ENCODE data around the gene ZNF208.
"Not testable (repeated sequence)": the region's sequence is repeated elsewhere in the genome, so short reads cannot be mapped to it uniquely, and the experiment has no call there.

Gene ZNF208

DNA sequence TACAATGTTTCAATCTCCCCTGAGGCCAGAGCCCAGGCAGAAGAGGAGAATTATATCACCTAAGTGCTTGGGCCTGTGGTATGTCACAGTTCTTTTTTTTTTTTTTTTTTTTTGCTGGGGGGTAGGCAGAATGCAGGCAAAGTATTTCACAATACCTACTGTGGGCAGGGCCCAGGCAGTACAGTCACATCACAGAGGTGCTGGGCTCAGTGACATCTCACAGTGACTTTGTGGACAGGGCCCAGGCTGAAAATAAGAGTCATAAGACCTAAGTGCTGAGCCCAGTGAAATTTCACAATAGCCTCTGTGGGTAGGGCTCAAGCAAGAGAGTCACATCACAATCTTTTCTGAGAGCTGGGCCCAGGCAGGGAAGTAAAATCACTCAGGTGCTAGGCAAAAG lies 15.9 kb upstream of the ZNF208 start:
- no peak for DNase-seq (ENCODE audit: low spot score)
- H4K91ac ChIP-seq (ENCODE audit: low read depth, low read length, poor library complexity): no peak overlapping the region
- no peak overlapping the region for H2AFZ ChIP-seq (ENCODE audit: low read length)
- H3K79me1 ChIP-seq (ENCODE audit: low read depth, low read length): no peaks in the 10 kb centered on the region
- H3K14ac ChIP-seq (ENCODE audit: low read length): no peak overlapping the region
- H3K4me2 ChIP-seq (ENCODE audit: insufficient read depth, low read length, poor library complexity, severe bottlenecking): no peak overlapping the region
- peaks cover 0 to 14% of the 10 kb centered on the region in 2 donors for H3K9me3 ChIP-seq (replicated peaks in 1 of 2; ENCODE audit: control insufficient read depth in 2 of 2, insufficient read depth in 1 of 2, low read depth in 1 of 2, low read length in 2 of 2)
- H4K8ac ChIP-seq (ENCODE audit: low read depth, low read length): no peak overlapping the region
- no peak overlapping the region for H3K4me3 ChIP-seq (ENCODE audit: low read length in 2 of 2)
- no peaks in the 10 kb centered on the region for H3K4me1 ChIP-seq (ENCODE audit: control insufficient read depth in 2 of 2, insufficient read depth in 1 of 2, low read depth in 1 of 2, low read length in 2 of 2)
- H3K27ac ChIP-seq (replicated peaks; ENCODE audit: low read length): no peak overlapping the region
- no peak overlapping the region for H2BK15ac ChIP-seq (ENCODE audit: low read length)
- H3K23ac ChIP-seq (ENCODE audit: low read depth, low read length, poor library complexity): no peak overlapping the region
- H3K18ac ChIP-seq (ENCODE audit: low read length): no peak overlapping the region
- H3K27me3 ChIP-seq (ENCODE audit: control insufficient read depth in 3 of 3, insufficient read depth in 3 of 3, low read depth in 1 of 3, low read length in 3 of 3): no peaks in the 10 kb centered on the region
- H3K9ac ChIP-seq (ENCODE audit: low read depth, low read length, poor library complexity): no peak overlapping the region
- no peak overlapping the region for H2BK120ac ChIP-seq (ENCODE audit: low read depth, low read length)
- H2BK12ac ChIP-seq (ENCODE audit: low read length): no peak overlapping the region
- no peak overlapping the region for H3K4ac ChIP-seq (ENCODE audit: low read length)
- no peak overlapping the region for H2AK5ac ChIP-seq (ENCODE audit: low read depth, low read length)
- no peak overlapping the region for H2BK5ac ChIP-seq (ENCODE audit: low read length)
- no peaks in the 10 kb centered on the region for H3K36me3 ChIP-seq (replicated peaks in 1 of 2; ENCODE audit: control insufficient read depth in 2 of 2, insufficient read depth in 2 of 2, low read length in 2 of 2)

DNA sequence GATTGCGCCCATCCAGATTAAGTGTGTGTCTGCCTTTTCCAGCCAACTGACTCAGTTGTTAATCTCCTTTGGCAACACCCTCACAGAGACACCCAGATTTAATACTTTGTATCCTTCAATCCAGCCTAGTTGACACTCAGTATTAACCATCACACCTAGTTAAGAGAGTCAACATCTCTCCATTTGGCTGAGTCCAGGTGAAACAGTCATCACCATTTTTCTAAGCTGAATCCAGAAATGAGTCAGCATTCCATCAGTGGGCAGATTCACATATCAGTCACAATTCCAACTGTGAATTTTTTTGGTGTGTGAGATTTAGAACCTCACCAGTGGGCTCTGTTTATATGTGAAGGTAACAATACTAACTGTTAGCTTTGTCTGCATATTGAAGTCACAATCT lies 14.8 kb upstream of the ZNF208 start:
- H3K27ac ChIP-seq (replicated peaks; ENCODE audit: low read length); H3K23ac ChIP-seq (ENCODE audit: low read depth, low read length, poor library complexity); H3K4me1 ChIP-seq (ENCODE audit: control insufficient read depth in 2 of 2, insufficient read depth in 1 of 2, low read depth in 1 of 2, low read length in 2 of 2); H3K27me3 ChIP-seq (ENCODE audit: control insufficient read depth in 3 of 3, insufficient read depth in 3 of 3, low read depth in 1 of 3, low read length in 3 of 3); H2BK5ac ChIP-seq (ENCODE audit: low read length); H2AFZ ChIP-seq (ENCODE audit: low read length); H4K91ac ChIP-seq (ENCODE audit: low read depth, low read length, poor library complexity); H4K8ac ChIP-seq (ENCODE audit: low read depth, low read length); H2BK120ac ChIP-seq (ENCODE audit: low read depth, low read length); DNase-seq (ENCODE audit: low spot score); H2BK15ac ChIP-seq (ENCODE audit: low read length); H3K9ac ChIP-seq (ENCODE audit: low read depth, low read length, poor library complexity); H3K4me2 ChIP-seq (ENCODE audit: insufficient read depth, low read length, poor library complexity, severe bottlenecking); H3K36me3 ChIP-seq (replicated peaks in 1 of 2; ENCODE audit: control insufficient read depth in 2 of 2, insufficient read depth in 2 of 2, low read length in 2 of 2); H3K4ac ChIP-seq (ENCODE audit: low read length); H2BK12ac ChIP-seq (ENCODE audit: low read length); H2AK5ac ChIP-seq (ENCODE audit: low read depth, low read length); H3K79me1 ChIP-seq (ENCODE audit: low read depth, low read length); H3K14ac ChIP-seq (ENCODE audit: low read length); H3K4me3 ChIP-seq (ENCODE audit: low read length in 2 of 2); H3K18ac ChIP-seq (ENCODE audit: low read length): not testable (repeated sequence)
- no CpG with 5 or more reads among the region's 1 CpG for WGBS, 2 donors (ENCODE audit: extremely low coverage in 2 of 2, insufficient read length in 2 of 2, insufficient replicate concordance in 1 of 2)
- H3K9me3 ChIP-seq (replicated peaks in 1 of 2; ENCODE audit: control insufficient read depth in 2 of 2, insufficient read depth in 1 of 2, low read depth in 1 of 2, low read length in 2 of 2): peaks cover 0 to 18% of the 10 kb centered on the region in 2 donors

DNA sequence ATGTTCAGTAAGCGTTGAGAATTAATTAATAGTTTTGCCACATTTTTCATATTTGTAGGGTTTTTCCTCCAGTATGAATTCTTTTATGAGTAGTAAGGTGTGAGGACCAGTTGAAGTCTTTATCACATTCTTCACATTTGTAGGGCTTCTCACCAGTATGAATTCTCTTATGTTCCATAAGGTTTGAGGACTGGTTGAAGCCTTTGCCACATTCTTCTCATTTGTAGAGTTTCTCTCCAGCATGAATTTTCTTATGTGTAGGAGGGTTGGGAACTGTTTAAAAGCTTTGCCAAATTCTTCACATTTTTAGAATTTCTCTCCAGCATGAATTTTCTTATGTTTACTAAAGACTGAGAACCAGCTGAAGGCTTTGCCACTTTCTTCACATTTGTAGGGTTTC lies 40.3 kb downstream of the ZNF208 start:
- no peak overlapping the region for H3K23ac ChIP-seq (ENCODE audit: low read depth, low read length, poor library complexity)
- no peaks in the 10 kb centered on the region for H3K4me1 ChIP-seq (ENCODE audit: control insufficient read depth in 2 of 2, insufficient read depth in 1 of 2, low read depth in 1 of 2, low read length in 2 of 2)
- no peak overlapping the region for H3K4me3 ChIP-seq (ENCODE audit: low read length in 2 of 2)
- H3K4me2 ChIP-seq (ENCODE audit: insufficient read depth, low read length, poor library complexity, severe bottlenecking): no peak overlapping the region
- H2BK12ac ChIP-seq (ENCODE audit: low read length): no peak overlapping the region
- H2BK5ac ChIP-seq (ENCODE audit: low read length): no peak overlapping the region
- no peak overlapping the region for H2BK15ac ChIP-seq (ENCODE audit: low read length)
- H3K27me3 ChIP-seq (ENCODE audit: control insufficient read depth in 3 of 3, insufficient read depth in 3 of 3, low read depth in 1 of 3, low read length in 3 of 3): no peaks in the 10 kb centered on the region
- no CpG with 5 or more reads among the region's 1 CpG for WGBS, 2 donors (ENCODE audit: extremely low coverage in 2 of 2, insufficient read length in 2 of 2, insufficient replicate concordance in 1 of 2)
- H3K9ac ChIP-seq (ENCODE audit: low read depth, low read length, poor library complexity): no peak overlapping the region
- no peak overlapping the region for H4K91ac ChIP-seq (ENCODE audit: low read depth, low read length, poor library complexity)
- no peak overlapping the region for H3K18ac ChIP-seq (ENCODE audit: low read length)
- no peak overlapping the region for H3K27ac ChIP-seq (replicated peaks; ENCODE audit: low read length)
- peaks cover 0 to 10% of the 10 kb centered on the region in 2 donors for H3K9me3 ChIP-seq (replicated peaks in 1 of 2; ENCODE audit: control insufficient read depth in 2 of 2, insufficient read depth in 1 of 2, low read depth in 1 of 2, low read length in 2 of 2)
- no peak overlapping the region for H3K4ac ChIP-seq (ENCODE audit: low read length)
- no peaks in the 10 kb centered on the region for H3K79me1 ChIP-seq (ENCODE audit: low read depth, low read length)
- no peaks in the 10 kb centered on the region for H3K36me3 ChIP-seq (replicated peaks in 1 of 2; ENCODE audit: control insufficient read depth in 2 of 2, insufficient read depth in 2 of 2, low read length in 2 of 2)
- no peak overlapping the region for H2BK120ac ChIP-seq (ENCODE audit: low read depth, low read length)
- no peak overlapping the region for H2AK5ac ChIP-seq (ENCODE audit: low read depth, low read length)
- H4K8ac ChIP-seq (ENCODE audit: low read depth, low read length): no peak overlapping the region
- no peak overlapping the region for H3K14ac ChIP-seq (ENCODE audit: low read length)
- no peak overlapping the region for H2AFZ ChIP-seq (ENCODE audit: low read length)
- DNase-seq (ENCODE audit: low spot score): no peak

DNA sequence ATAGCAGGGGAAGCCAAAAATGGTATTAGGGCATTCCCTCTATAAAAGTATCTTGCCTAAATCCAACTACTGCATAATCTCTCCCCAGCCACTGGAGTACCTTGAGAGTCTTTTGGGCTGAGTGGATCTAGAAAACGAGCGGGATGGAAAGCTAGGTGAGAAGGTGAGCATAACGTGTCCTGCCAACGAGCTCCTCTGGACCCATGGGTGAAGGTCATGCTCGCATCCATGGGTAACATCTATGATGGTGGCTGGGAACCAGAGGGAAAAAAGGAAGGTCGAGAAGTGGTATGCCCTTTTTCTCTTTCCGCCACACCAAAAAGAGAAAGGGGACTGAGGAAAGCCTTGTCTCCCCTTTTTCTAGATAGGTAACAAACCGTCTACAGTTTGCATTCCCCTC lies 63.0 kb downstream of the ZNF208 start:
- Histone ChIP-seq H2BK5ac (ENCODE audit: low read length) (no peak overlapping the region), H3K18ac (ENCODE audit: low read length) (no peak overlapping the region), H3K27me3 (ENCODE audit: control insufficient read depth in 3 of 3, insufficient read depth in 3 of 3, low read depth in 1 of 3, low read length in 3 of 3) (no peaks in the 10 kb centered on the region), H2AK5ac (ENCODE audit: low read depth, low read length) (no peak overlapping the region), H3K27ac (replicated peaks; ENCODE audit: low read length) (no peak overlapping the region), H3K79me1 (ENCODE audit: low read depth, low read length) (no peaks in the 10 kb centered on the region), H3K36me3 (replicated peaks in 1 of 2; ENCODE audit: control insufficient read depth in 2 of 2, insufficient read depth in 2 of 2, low read length in 2 of 2) (no peaks in the 10 kb centered on the region), H3K14ac (ENCODE audit: low read length) (no peak overlapping the region), H3K4me3 (ENCODE audit: low read length in 2 of 2) (no peak overlapping the region), H3K9me3 (replicated peaks in 1 of 2; ENCODE audit: control insufficient read depth in 2 of 2, insufficient read depth in 1 of 2, low read depth in 1 of 2, low read length in 2 of 2) (peaks cover 13 to 25% of the 10 kb centered on the region in 2 donors), H3K4me2 (ENCODE audit: insufficient read depth, low read length, poor library complexity, severe bottlenecking) (no peak overlapping the region), H3K4me1 (ENCODE audit: control insufficient read depth in 2 of 2, insufficient read depth in 1 of 2, low read depth in 1 of 2, low read length in 2 of 2) (no peaks in the 10 kb centered on the region), H2AFZ (ENCODE audit: low read length) (no peak overlapping the region), H4K8ac (ENCODE audit: low read depth, low read length) (no peak overlapping the region), H2BK15ac (ENCODE audit: low read length) (no peak overlapping the region), H3K4ac (ENCODE audit: low read length) (no peak overlapping the region), H2BK120ac (ENCODE audit: low read depth, low read length) (no peak overlapping the region), H3K9ac (ENCODE audit: low read depth, low read length, poor library complexity) (no peak overlapping the region), H4K91ac (ENCODE audit: low read depth, low read length, poor library complexity) (no peak overlapping the region), H2BK12ac (ENCODE audit: low read length) (no peak overlapping the region), H3K23ac (ENCODE audit: low read depth, low read length, poor library complexity) (no peak overlapping the region)
- WGBS, 2 donors (ENCODE audit: extremely low coverage in 2 of 2, insufficient read length in 2 of 2, insufficient replicate concordance in 1 of 2): no CpG with 5 or more reads among the region's 8 CpGs
- peak; percentile 2 for DNase-seq (ENCODE audit: low spot score)
